NCI-H1930 (cell line): ENCODE data around the gene MOB3C.

ENCODE experiments used
- DNase-seq, 2 experiments: peaks; one replicate each; lab custom pipeline; 2025; lab: John Stamatoyannopoulos, UW

The MOB3C gene

GRCh38 chr1:46638921-46639320 is 22.3 kb upstream of the MOB3C start:
- DNase-seq, result no peak

GRCh38 chr1:46637444-46638083 is 21.0 kb upstream of the MOB3C start:
- DNase-seq, result no peak

- no peak for DNase-seq
Observed at GRCh38 chr1:46635205-46635604, 18.6 kb upstream of the MOB3C start.

GRCh38 chr1:46630719-46631118 is 14.1 kb upstream of the MOB3C start:
- no peak for DNase-seq

- DNase-seq, result no peak
Observed at GRCh38 chr1:46623743-46624644, 7.4 kb upstream of the MOB3C start.

- no peak for DNase-seq
Observed at GRCh38 chr1:46622344-46622743, 5.7 kb upstream of the MOB3C start.

- DNase-seq, result no peak
Observed at GRCh38 chr1:46621930-46622329, 5.3 kb upstream of the MOB3C start.

- no peak for DNase-seq
Observed at GRCh38 chr1:46619656-46620258, 3.1 kb upstream of the MOB3C start.

- DNase-seq, result no peak
Observed at GRCh38 chr1:46618754-46619415, 2.3 kb upstream of the MOB3C start.

GRCh38 chr1:46617833-46618232 is 1.2 kb upstream of the MOB3C start:
- no peak for DNase-seq

GRCh38 chr1:46617108-46617800 is 643 bp upstream of the MOB3C start:
- DNase-seq, result no peak

GRCh38 chr1:46615735-46616134 is 876 bp downstream of the MOB3C start:
- no peak for DNase-seq

- no peak for DNase-seq
Observed at GRCh38 chr1:46615088-46615487, 1.5 kb downstream of the MOB3C start.

GRCh38 chr1:46614604-46614984 is 2.0 kb downstream of the MOB3C start:
- no peak for DNase-seq

- DNase-seq, result no peak
Observed at GRCh38 chr1:46613661-46614603, 2.7 kb downstream of the MOB3C start.

GRCh38 chr1:46612937-46613660 is 3.5 kb downstream of the MOB3C start:
- no peak for DNase-seq

GRCh38 chr1:46611691-46612221 is 4.9 kb downstream of the MOB3C start:
- no peak for DNase-seq

- DNase-seq, result no peak
Observed at GRCh38 chr1:46607345-46608130, 9.1 kb downstream of the MOB3C start.
